Left renal cortex interstitium (tissue), 4 donors: ENCODE measurements around the gene SV2A. TPM values are rescaled to one million over a fixed set of nuclear protein-coding genes. Genes with fewer than 3 reads are reported as not detected.

ENCODE experiments used
- DNase-seq, 4 donors: peaks; one replicate each; pipeline ENCODE4 v3.0.0-alpha.2; 2013; ENCODE audit warnings: low read depth in 4 of 4, low spot score in 2 of 4, missing footprints in 1 of 4
- polyA plus RNA-seq, 4 donors: library from polyadenylated mRNA; unstranded; fragments of 120-200 nt; gene quantifications; one replicate each; pipeline ENCODE4 v1.2.1, GENCODE V29; 2013; ENCODE audit not compliant: insufficient read length in 4 of 4

The SV2A gene
- polyA plus RNA-seq, 4 donors = 7.7 to 8.7 (median 8.3) TPM

DNA sequence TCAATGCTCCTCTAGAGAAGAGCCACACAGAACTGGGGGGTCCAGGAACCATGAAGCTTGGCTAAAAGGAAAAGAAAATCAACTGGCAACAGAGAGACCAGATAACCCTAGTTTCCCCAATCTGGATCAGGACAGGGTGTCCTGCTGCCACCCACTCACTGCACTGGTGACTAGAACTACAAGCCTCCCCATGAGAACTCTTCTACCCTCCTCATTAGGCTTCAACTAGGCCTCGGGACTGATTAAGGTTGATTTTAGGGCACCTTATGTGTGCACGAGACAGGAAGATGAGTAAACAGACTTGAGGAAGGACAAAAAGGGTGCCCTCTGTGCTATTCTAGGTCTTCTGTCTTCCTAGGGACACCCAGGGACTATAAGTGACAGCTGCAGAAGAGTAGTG lies 12.2 kb upstream of the SV2A start:
- no peak for DNase-seq

DNA sequence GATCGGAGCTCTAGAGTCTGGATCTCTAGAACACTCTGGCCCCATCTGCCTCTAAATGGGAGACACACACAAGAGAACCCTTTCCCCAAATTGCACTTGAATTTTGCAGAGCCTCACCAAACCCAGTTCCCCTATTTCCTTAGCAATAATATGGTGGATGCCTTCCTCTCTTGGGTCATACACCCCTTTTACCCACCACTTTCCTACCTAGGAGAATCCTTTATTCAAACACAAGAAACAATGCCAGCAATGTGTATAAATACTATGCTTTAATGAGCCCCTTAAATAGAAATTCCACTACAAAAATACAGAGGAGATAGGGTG lies 10.7 kb upstream of the SV2A start:
- no peak for DNase-seq

DNA sequence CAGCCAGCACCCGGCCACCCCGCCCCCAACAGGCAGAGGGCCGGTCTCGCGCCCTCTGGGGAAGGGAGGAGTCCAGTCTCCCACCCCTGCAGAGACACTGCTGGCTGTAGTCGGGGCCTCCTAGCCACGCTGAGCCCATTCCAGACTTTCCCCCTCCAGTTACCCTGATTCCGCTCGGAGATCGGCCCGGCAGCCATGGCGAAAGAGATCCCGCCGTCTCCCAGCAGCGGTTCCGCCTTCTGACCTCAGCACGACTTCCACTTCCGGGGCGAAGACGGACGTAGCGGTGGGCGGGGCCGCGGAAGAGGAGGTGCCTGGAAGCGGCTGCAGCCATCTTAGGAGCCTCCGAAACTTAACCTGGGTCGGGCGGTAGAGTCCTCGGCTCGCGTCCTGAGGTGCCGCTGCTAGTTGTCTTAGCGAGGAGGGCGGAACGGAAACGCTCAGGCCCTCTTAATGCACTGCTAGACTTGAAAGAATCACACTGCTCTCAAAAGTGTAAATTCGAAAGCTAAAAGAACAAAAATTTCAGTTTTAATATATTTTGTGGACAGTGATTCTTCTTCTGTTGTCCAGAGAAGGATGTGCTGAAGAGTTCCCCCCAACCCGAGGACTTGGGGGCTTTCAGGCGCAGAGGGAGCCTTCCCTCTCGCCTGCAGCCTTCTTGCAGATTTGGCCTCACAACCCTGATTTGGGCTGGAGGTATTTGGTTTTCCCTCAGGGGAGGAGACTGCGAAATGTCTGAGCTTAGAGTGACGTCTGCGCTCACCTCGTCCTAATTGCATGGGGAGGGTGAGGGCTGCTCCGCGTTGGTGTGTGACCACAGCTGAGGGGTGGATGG lies 10.1 kb upstream of the SV2A start, which contains the start of gene SF3B4:
Gene SF3B4, minus strand, starts transcription at position 241 of the 838 bp plus-strand sequence. Its CDS starts 44 bp downstream, at position 197.
- DNase-seq = peak in 3 of 4 donors; percentile 82 to 93 (median 88)

DNA sequence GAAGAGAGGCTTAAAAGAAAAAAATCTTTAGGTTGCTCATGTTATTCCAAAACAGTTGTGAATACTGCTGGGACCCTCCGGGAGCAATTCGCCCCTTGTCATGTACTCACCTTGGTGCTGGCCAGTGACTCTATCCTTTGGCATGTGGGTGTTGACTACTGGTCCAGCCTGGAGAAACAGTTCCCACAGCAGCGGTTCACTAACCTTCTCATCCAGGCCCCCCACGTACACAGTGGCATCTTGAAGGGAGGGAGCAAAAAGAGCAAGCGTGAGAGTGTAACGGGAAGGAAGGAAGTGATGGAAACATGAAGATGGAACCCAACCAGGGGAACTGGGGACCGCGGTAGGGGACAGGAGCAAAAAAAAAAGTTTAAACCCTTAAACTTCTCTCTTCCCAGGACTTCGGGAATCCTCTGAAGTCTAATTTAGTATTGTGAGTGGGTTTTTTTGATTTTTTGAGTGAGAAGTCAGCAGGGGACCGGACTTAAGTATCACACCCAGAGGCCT lies 9.5 kb upstream of the SV2A start:
- no peak for DNase-seq

DNA sequence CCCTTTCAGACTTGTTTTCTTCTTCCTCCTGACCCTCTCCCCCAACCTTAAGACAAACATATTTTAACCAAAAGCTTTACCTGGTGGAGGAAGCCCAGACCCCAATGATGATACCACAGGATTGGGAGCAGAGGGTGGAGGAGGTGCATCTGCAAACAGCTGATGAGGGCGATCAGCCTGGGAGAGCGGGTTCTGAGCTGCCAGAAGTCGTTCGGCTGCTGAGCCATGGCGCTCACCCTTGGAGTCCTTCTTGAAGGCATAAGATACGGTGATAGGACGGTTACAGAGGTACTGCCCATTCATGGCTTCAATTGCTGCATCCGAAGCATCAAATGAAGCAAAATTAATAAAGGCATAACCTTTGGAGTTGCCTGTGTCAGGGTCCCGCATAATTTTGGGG lies 8.7 kb upstream of the SV2A start:
- no peak for DNase-seq

DNA sequence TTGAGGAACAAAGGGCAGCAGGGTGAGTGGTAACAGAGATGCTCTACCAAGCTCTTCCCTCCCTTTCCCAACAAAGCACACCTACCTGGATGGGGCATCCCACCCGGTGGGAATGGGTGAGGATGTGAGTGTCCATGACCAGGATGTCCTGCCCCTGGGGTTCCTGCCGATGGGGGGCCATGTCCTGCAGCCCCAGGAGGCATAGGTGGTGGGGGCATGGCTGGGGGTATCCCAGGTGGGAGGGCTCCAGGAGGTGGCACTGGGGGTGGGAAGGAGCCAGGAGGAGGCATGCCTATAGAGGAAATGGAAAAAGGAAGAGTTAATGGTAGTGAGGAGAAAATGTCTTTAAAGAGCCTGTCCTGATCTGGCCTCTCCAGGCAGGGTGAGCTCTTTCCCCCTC lies 8.1 kb upstream of the SV2A start:
- no peak for DNase-seq

DNA sequence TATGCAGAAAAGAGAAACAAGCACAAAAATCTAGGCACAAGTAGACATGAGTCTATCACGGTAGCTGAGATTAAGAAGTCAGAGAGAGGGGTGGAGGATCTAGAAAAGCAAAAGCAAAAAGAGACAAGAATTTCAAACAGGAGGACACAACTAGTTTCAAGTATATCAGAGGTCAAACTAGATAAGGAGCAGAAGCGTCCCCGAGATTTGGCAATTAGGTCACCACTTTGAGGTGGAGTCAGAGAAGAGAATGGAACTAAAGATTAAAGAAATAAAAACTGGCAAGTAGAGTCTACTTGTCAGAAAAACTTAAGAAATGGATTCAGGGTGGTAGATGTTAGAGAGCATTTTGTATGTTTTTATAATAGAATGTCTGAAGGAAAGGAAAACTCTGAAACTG lies 7.7 kb upstream of the SV2A start:
- DNase-seq = no peak

DNA sequence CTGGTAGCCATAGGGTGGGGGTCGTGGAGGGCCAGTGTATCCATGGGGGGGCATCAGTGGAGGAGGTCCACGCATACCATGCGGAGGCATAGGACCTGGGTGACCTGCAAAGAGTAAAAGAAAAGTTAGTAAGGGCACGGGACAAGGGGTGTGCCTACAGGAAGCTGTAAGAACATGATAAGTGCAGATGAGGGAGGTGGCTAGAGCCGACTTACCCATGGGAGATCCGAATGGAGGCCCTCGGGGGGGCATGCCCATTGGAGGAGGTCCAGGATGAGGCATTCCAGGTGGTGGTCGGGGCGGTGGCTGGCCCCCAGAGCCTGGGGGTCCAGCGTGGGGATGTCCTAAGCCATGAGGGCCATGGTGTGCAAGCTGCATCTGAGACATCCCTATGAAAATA lies 6.0 kb upstream of the SV2A start:
- DNase-seq = no peak

DNA sequence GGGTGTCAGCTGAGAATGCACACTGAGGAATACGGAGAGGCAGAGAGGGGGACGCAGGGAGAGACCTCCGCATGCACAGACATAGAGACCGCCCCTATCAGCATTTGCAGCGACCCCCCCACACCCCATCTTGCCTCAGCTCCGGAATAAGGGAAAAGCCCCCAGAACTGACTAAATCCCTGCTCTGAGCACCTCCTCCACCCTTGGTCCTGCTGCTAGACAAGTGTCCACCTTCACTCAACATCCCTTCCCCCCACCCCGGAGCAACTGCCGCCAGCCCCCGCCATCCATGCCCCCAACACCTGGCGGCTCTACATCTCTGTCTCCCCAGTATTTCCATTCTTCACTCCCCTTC lies 769 bp downstream of the SV2A start:
- no peak for DNase-seq

DNA sequence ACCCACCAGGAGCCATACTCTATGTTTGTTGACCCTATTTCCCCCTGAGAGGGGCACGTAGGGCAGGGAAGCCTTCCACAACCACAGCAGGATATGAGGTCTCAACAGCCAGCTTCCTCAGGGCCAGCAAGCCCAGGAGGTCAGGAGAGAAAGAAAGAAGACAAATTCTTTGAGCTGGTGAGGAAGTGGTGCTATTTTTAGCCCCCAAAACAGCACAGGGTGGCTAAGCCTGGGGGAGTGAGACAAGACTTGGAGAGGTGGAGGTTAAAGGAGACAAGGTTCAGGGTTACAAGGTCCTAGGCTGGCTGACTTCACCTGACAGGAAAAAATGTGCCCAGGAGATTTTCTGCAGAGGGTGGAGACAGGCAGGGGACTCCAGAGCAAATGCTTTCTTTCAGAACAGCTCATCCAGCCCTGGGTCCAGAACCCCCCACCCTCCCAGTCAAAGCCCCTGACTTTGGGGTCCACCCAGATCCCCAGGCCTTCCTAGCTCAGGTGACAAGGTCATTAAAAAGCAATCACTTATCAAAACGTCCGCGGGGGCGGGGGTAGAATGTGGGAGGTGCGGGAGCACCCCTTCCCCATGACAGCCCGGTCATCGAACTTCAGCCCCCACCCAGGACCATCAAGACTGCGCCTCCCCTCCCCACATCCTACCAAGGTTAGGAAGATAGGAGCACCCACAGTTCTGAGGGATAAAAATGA lies 1.3 kb downstream of the SV2A start:
- no peak for DNase-seq

DNA sequence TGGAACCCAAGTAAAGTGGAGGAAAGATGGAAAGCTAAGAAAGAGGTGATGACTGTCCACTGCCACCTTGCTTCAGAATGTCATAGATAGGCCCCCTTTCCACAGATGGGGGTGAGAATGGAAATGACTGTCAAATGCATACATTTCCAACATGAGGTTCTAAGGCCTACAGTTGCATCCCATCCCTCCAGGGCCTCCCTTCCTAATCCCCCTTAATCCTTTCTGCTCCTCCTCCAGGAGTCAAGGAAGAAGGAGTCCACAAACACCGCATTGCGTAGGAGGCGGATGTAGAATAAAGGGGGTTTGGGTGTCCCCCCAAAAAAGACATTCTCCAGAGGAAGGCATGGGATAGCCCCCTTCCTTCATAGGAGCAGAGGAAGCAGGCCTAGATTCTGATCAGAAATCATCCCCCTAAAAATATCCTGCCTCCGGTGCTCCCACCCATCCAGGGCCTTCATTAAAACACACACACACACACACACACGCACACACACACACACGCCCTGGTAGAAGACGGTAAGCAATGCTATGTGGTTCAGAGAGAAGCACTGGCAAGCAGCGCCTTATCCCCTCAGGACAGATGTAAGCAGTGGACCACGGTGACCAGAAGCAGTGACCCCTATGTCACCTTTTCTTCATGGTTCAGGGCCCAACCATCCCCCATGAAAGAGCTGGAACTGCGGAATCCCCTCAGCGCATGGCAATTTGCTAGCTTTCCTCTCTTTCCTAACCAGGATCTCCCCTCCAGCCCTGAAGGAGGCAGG lies 2.0 kb downstream of the SV2A start:
- DNase-seq = no peak

DNA sequence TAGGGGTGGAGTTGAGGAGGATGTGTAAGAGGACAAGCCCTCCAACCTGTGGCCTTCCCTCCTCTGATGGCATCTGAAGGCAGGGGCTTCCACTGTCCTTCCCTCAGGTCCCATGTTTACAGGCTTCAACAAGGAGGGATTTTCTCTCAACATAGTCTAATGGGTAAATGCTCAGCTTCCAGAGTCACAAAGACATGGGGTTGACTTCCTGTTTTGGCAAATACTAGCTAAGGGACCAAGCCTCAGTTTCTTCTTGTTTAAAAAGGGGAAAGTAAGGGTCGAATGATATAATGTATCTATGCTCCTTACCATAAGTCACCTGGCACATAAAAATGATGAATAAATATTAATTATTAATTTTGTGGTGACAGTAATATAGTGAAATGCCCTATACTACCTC lies 3.1 kb downstream of the SV2A start:
- DNase-seq = no peak

DNA sequence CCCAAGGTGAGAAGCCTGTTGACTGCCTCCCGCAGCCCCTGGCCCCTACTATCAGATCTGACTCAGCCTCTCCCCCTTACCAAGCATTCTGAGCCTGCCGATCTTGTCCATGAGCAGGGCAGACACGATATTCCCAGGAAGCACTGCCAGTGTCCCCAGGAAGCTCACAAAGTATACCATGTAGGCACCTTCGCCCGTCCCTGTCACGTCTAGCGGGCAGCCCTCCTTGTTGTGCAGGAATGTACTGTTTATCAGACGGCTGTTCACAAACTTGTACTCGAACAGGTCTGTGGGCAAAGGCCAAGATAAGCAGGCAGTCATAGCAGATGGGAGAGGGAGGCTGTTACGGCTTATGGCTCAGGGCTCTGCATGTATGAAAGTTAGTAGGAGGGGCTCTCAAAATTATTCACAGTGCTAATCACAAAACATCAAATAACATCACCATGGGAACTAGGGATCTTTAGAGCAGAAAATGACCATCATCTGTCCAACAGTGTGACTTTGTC lies 11.0 kb downstream of the SV2A start:
- DNase-seq = no peak

DNA sequence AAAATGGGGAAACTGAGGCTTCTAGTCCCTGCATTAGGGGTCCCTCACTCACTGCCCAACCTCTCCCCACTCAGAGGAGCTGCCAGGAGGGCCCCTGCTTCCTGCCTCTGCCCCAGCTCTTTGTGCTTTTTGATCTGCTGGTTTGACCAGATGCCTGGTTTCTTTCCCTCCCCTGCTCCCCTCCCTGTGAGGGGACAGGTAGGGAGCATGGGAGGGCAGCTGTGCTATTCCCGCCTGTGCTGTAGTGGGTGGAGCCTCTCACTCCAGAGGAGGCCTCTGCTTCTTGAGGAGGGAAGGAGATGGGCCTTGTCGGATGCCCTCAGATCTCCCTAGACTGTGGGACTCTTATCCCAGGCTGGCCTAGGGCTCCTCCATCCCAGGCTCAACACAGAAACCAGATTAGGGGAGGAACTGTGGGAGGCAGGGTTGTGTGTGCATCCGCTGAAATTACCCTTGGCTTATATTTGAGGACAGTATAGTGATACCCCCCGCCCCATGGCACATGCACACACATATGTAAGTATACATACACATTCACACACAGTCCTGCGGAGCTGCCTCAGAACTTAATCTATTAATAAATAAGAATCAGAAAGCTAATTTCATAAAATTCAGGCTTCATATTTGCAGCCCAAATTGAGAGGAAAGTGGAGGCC lies 13.7 kb downstream of the SV2A start:
- DNase-seq = no peak

DNA sequence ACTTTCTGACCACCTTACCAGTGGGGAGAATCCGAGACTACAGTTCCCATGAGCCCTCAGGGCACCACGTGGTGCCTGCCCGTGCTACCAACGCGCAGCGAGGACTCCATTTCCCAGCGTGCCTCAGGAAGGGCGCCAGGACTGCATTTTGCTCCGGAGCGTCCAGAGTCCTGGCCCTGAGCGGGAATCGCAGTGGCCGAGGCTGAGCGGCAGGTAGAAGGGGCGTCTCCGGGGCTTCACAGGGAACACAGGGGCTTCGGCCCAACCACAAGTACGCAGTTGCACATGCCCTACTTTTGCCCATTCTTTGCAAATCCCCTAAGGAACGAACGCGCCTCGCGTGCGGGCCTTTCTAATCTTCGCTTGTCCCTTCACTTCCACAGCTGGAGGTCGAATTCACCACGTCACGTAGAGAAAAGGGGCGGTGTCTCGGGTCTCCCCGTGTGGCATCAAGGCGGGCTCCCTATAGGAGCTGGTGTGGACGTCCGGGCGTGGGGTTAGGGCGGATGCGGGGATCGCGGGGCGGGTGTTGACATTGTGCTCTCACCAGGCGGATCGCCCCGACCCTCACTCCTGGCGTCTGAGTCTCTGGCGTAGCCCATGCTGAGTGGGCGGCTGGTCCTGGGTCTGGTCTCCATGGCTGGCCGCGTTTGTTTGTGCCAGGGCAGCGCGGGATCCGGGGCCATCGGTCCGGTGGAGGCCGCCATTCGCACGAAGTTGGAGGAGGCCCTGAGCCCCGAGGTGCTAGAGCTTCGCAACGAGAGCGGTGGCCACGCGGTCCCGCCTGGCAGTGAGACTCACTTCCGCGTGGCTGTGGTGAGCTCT lies 18.0 kb downstream of the SV2A start, which contains the start of gene BOLA1:
Gene BOLA1, plus strand, starts transcription at position 109 of the 825 bp plus-strand sequence. Its CDS starts 492 bp downstream, at position 601.
- peak; percentile 81 to 94 (median 90) for DNase-seq

DNA sequence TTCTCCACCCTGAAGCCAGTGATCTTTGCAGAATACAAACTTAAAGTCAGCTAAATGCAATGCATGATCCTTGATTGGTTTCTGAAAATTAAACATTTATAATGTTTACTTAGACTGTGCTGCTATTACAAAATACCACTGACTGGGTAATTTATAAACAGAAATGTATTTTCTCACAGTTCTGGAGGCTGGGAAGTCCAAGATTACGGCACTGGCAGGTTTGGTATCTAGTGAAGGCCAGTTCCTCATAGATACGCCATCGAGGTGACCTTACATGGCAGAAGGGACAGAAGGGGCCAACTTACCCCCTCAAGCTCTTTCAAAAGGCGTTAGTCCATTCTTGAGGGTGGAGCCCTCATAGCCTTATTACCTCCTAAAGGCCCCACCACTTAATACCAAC lies 21.1 kb downstream of the SV2A start:
- no peak for DNase-seq

DNA sequence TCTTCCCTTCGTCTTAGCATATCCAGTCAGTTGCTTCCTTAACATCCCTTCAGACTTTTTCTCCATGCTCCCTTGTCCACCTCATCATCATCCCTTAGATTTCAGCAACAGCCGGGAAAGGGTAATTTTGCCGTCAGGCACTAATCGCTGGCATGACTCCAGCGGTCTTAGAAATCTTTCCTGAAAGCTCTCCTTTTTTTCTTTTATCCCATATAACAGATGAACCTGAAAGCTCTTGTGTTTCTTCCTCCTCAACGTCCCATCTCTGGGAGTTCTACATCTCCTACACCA lies 28.7 kb downstream of the SV2A start:
- DNase-seq = peak in 1 of 4 donors; percentile 59

DNA sequence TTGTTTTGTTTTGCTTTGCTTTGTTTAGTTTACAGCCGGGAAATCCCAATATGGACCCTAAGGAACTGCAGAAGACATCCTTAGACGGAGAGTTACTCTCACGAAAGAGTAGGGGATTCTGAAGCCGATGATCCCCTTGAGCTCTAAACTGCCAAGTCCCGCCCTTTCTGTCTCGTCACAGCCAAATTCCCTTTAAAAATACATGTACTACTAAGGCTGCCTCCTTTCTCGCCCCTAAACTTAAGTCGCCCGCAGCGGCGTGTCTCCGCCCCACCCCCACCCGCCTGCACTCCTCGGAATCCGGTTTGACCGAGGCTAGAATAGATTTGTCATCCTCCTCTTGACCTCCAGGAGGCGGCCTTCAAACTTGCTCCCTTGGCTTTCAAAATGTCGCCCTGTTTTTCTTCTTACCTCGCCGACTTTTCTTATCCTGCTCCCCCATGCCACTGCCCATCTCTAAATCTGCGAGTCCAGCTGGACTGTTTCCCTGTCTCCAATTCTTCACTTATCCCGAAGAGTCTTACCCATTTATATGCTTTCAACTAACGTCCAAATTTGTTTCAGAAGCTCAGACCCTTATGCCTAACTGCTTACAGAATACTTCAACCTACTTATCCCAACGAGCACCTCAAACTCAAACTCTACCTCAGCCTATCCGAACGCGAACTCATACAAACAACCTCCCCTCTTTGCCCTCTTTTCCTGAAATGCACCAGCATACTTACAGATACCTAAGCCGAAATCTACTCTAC lies 29.2 kb downstream of the SV2A start:
- DNase-seq = peak; percentile 83 to 92 (median 87)
